TTC549 (cell line): ENCODE results near the gene CDH18.
"Not testable (repeated sequence)": the region's sequence is repeated elsewhere in the genome, so short reads cannot be mapped to it uniquely, and the experiment has no call there.

Experiments used
- FAIRE-seq: peaks from 2 replicates; lab custom pipeline; 2012; peaks lifted over from hg19 to GRCh38; lab: Jason Lieb, UNC

CDH18 gene

DNA sequence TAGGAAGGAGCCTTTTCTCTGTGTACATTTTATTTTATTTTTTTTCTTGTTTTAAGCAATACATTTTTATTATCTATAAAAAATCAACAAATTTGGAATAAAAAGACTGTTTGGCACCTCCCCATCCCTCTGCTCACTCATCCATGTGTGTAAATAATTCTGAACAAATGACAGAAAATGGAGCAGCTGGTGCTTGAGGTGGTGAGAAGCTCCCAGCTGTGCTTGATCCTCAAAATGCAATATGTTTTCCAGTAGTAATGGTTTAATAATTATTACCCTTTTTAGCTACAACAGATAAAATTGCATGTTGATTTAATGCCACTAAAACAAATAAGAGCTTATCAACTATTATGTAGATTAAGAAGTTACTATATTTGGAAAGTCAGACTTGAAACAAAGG, 132.5 kb downstream of the CDH18 start:
- FAIRE-seq = no peak

- no peak for FAIRE-seq
Measured at GRCh38 chr5:19855031-19855430, 133.0 kb downstream of the CDH18 start.

DNA sequence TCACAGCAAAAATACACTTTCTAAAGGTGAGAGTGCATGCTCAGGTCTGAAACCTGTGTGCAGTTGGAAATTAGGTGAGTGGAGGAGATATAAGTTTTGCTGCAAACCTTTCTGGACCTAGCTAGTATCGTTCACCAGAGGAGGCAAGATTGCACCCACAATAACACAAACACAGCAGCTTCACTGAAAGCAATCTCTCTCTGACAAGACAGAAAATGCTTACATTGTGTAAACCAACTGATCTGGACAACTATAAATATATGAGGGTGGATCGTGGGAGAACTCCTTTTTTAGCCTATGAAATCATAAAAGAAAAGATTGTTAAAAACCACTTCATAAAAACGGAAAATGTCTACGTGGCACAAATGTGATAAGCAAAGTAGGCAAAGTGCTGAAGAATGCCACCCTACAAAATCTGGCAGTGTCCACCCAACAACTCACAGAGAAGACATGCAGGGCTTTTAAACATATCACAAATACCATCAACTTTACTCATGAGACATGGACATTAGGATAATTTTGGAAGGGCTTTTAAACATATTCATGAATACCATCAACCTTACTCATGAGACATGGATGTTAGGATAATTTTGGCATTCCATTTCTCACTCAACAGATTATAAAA, 134.3 kb downstream of the CDH18 start:
- FAIRE-seq = no peak

- FAIRE-seq = no peak
Measured at GRCh38 chr5:19837536-19838174, 150.3 kb downstream of the CDH18 start.

GRCh38 chr5:19835442-19835841, 152.6 kb downstream of the CDH18 start:
- no peak for FAIRE-seq

DNA sequence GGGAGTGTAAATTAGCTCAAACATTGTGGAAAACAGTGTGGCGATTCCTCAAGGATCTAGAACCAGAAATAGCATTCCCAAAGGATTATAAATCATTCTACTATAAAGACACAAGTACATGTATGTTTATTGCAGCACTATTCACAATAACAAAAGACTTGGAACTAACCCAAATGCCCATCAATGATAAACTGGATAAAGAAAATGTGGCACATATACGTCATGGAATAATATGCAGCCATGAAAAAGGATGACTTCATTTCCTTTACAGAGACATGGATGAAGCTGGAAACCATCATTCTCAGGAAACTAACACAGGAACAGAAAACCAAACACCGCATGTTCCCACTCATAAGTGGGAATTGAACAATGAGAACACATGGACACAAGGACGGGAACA, 175.3 kb downstream of the CDH18 start:
- not testable (repeated sequence) for FAIRE-seq

- FAIRE-seq = no peak
Measured at GRCh38 chr5:19806756-19807155, 181.2 kb downstream of the CDH18 start.

GRCh38 chr5:19802686-19803085, 185.3 kb downstream of the CDH18 start:
- no peak for FAIRE-seq

DNA sequence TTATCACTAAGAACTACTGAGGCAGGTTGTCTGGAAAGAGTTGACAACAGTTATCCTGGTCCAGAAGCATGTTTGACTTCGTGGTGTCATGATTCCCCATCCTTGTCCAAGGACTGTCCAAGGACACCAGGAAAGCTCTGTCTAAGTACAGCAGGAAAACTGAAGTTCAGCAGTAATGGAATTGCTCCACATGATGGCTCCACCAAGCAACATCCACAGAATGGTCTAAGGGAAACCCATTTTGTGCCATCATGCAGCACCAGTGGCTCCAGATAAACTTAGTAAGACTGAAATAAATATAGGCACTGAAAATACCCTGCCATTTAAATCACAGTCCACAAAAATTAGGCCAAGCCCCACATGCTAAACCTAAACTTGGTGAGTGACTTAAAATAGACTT, 192.8 kb downstream of the CDH18 start:
- FAIRE-seq = no peak

- no peak for FAIRE-seq
Measured at GRCh38 chr5:19790829-19791466, 197.1 kb downstream of the CDH18 start.

- no peak for FAIRE-seq
Measured at GRCh38 chr5:19782566-19782965, 205.4 kb downstream of the CDH18 start.

- FAIRE-seq = no peak
Measured at GRCh38 chr5:19777363-19777762, 210.6 kb downstream of the CDH18 start.

DNA sequence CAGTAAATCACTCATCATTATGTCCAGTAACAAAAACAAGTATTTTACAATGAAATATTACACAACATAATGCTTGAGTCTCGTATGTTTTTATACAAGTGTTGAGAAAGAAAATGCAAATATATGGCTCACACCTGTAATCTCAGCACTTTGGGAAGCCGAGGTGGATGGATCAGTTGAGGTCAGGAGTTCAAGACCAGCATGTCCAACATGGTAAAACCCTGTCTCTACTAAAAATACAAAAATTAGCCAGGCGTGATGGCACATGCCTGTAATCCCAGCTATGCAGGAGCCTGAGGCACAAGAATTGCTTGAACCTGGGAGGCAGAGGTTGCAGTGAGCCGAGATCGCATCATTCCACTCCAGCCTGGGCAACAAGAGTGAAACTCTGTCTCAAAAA, 211.1 kb downstream of the CDH18 start:
- FAIRE-seq = not testable (repeated sequence)

DNA sequence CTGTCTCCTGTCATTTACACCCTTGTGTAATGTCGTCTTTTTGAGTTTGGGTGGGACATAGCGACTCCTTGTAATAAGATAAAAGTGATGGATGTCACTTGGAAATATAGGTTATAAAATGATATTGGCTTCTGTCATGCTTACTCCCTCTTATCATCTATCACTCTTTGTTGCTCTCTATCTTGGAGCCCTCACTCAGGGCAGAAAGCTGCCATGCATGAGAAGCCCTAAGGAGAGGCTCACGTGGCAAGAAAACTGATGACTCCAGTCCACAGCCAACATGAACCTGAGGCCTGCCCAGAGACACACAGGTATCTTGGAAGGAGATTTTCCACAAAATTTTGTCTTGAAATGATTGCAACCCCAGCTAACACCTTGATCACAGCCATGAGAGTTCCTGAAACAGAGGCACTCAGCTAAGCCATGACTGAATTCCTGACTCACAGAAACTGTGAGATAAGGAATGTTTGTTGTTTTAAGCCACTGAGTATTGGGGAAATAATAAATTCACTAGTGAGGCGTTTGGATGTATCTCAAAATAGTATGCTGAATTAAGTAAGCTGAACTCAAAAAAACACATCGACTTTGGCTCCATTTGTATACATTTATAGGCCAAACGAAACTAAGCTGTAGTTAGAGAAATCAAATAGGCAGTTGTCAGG, 216.7 kb downstream of the CDH18 start:
- no peak for FAIRE-seq

GRCh38 chr5:19770396-19770795, 217.6 kb downstream of the CDH18 start:
- FAIRE-seq = no peak

GRCh38 chr5:19767987-19768386, 220.0 kb downstream of the CDH18 start:
- no peak for FAIRE-seq

GRCh38 chr5:19753579-19753978, 234.4 kb downstream of the CDH18 start:
- FAIRE-seq = no peak

GRCh38 chr5:19751326-19751725, 236.7 kb downstream of the CDH18 start:
- FAIRE-seq = no peak

- FAIRE-seq = no peak
Measured at GRCh38 chr5:19745247-19745646, 242.8 kb downstream of the CDH18 start.

DNA sequence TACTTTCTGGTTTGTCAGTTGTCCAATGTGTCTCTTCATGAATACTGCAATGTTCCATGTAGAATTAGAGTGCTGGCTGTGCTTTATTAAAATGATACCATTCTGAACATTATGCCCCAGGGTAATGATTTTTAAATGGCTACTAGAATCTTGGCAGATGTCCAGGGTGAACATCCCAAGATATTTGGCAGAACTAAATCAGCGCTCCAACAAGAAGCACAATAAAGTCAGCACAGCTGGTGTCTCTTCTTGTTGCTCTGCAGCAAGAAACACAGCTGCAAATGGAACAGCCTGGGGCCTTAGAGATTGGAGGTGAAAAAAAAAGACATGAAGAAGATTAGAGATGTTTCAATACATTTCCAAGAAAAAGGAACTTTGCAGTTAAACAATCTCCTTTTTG, 248.3 kb downstream of the CDH18 start:
- FAIRE-seq = no peak

- no peak for FAIRE-seq
Measured at GRCh38 chr5:19734776-19735175, 253.2 kb downstream of the CDH18 start.

DNA sequence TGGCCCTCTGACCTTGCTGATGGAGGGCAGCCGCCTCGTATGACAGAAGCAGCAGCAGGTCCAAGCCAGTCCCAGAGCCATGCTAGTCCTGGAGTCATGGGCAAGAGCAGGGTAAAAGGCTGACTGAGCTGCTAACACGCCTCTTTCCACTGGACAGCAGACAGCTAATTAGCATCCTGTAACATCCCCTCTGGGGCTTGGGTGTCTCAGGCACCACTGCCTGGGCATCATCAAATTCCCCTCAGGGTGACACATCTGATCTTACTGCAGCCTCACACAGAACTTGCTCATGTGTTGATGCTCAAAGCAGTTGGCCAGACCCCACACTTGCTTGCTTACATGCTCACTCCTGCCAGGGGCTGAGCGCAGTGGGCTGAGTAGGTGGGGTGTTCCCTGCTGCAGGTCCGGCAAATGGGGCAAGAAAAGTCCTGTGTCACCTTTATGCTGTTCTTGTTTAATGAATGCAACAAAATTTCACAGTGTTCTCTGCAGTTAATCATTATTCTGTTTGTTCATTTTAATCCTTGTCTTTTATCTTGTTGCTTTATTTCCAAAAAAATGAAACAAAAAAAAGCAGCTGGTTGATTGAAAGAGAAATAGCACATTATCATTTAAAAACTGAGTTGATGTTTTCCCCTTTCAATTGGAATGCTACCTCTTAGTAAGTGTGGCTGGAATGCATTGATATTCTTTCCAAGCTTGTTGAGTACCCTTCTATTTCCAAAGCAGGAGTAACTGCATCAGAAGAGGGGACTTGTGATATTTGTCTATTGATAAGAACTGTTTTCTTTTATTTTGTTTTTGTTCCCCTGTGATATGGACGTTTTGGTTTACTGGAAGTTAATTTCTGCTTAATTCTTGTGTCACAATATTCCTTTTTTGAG, 254.1 kb downstream of the CDH18 start:
- FAIRE-seq = no peak
